Measurements from ENCODE around the gene FAM174C. TPM values are rescaled to one million over a fixed set of nuclear protein-coding genes. Genes with fewer than 3 reads are reported as not detected.

Gene FAM174C
- total RNA-seq, 1 donor from 2014 or later = 64.8 TPM

GRCh38 chr19:1265615-1266128, 9.7 kb upstream of the FAM174C start:
- TF ChIP-seq POLR2AphosphoS5 (IDR thresholded peaks at IDR 0.05; ENCODE audit: insufficient read depth in 1 of 2, low read depth in 1 of 2) = no peak
- no peak for TF ChIP-seq POLR2A (IDR thresholded peaks at IDR 0.05)
- TF ChIP-seq, protein P1, sequence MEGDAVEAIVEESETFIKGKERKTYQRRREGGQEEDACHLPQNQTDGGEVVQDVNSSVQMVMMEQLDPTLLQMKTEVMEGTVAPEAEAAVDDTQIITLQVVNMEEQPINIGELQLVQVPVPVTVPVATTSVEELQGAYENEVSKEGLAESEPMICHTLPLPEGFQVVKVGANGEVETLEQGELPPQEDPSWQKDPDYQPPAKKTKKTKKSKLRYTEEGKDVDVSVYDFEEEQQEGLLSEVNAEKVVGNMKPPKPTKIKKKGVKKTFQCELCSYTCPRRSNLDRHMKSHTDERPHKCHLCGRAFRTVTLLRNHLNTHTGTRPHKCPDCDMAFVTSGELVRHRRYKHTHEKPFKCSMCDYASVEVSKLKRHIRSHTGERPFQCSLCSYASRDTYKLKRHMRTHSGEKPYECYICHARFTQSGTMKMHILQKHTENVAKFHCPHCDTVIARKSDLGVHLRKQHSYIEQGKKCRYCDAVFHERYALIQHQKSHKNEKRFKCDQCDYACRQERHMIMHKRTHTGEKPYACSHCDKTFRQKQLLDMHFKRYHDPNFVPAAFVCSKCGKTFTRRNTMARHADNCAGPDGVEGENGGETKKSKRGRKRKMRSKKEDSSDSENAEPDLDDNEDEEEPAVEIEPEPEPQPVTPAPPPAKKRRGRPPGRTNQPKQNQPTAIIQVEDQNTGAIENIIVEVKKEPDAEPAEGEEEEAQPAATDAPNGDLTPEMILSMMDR (IDR thresholded peaks at IDR 0.05) = no peak
- Histone ChIP-seq H3K27me3 (no peaks in the 10 kb centered on the region), H3K36me3 (peaks cover 0 to 4% of the 10 kb centered on the region in 2 donors), H3K4me1 (peaks cover 77% of the 10 kb centered on the region), H3K27ac (peak overlapping the region; percentile 99), H3K9me3 (no peaks in the 10 kb centered on the region), H3K4me3 (peak overlapping the region; percentile 54 to 69)
- intact Hi-C loops (cut with DNase I) = loop anchor here (1.0 kb wide), 1 partner anchor 21 kb away; no protein-coding TSS in a partner anchor
- peak in 1 of 2 donors; percentile 93 for DNase-seq (ENCODE audit: extremely low spot score in 2 of 2)

DNA sequence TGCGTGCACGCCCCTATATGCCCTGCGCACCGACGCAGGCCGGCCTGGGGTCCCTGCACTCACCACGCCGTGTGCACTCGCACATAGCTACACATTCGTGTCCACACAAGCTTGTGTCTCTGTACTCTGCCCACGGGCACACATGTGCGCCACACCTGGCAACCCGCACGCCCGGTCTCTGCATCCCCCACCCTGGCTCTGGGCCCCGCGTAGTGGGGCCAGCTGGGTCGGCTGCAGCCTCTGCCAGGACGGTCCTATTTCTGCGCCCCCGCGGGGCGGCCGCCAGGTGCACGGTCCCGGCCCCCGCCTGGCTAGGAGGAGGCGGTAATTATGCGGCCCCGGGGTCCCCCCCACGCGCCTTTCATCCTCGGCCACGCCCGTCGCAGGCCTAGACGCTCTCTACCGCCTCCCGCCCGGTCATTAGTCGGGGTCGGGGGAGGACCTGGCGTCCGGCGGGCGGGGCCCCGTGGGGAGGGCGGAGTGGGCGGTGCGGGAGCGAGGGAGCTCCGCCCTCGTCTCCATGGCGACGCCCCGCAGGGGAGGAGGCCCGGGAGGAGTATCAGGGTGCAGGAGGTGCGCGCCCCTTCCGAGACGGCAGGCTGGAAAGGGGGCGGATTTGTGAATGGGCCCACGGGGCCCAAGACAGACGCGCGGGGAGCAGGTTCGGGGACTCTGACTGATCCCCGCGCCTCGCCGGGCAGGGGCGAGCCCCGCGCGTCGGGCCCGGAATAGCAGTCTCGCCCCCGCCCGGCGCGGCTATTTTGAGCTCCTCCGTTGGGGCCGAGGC, 9.0 kb upstream of the FAM174C start:
- peaks cover 80% of the 10 kb centered on the region for H3K4me1 ChIP-seq
- TF ChIP-seq POLR2A (IDR thresholded peaks at IDR 0.05) (peak in 1 of 2 donors; percentile 5), POLR2AphosphoS5 (IDR thresholded peaks at IDR 0.05; ENCODE audit: insufficient read depth in 1 of 2, low read depth in 1 of 2) (peak; percentile 18 to 86)
- TF ChIP-seq, protein P1 (IDR thresholded peaks at IDR 0.05) = no peak
- intact Hi-C loops (cut with DNase I) = loop anchor here (1.0 kb wide), 1 partner anchor 22 kb away; no protein-coding TSS in a partner anchor
- H3K9me3 ChIP-seq = no peaks in the 10 kb centered on the region
- H3K4me3 ChIP-seq = peak overlapping the region; percentile 54 to 69
- DNase-seq (ENCODE audit: extremely low spot score in 2 of 2) = peak in 1 of 2 donors; percentile 92
- peaks cover 0 to 11% of the 10 kb centered on the region in 2 donors for H3K36me3 ChIP-seq
- H3K27ac ChIP-seq = peak overlapping the region; percentile 99
- no peaks in the 10 kb centered on the region for H3K27me3 ChIP-seq

- Histone ChIP-seq H3K27ac (peak overlapping the region; percentile 99), H3K4me1 (peaks cover 80% of the 10 kb centered on the region), H3K27me3 (no peaks in the 10 kb centered on the region), H3K9me3 (no peaks in the 10 kb centered on the region), H3K36me3 (peaks cover 0 to 18% of the 10 kb centered on the region in 2 donors), H3K4me3 (peak overlapping the region; percentile 54 to 69)
- no peak for DNase-seq (ENCODE audit: extremely low spot score in 2 of 2)
- intact Hi-C loops (cut with DNase I) = loop anchor here (1.0 kb wide), 2 partner anchors 19 to 23 kb away; partner anchors contain the start of gene MIDN
- TF ChIP-seq, protein P1 (IDR thresholded peaks at IDR 0.05) = peak; percentile 98 to 99 (median 98)
- TF ChIP-seq POLR2A (IDR thresholded peaks at IDR 0.05) = no peak
These were observed 8.3 kb upstream of the FAM174C start for GRCh38 chr19:1266916-1267476.

DNA sequence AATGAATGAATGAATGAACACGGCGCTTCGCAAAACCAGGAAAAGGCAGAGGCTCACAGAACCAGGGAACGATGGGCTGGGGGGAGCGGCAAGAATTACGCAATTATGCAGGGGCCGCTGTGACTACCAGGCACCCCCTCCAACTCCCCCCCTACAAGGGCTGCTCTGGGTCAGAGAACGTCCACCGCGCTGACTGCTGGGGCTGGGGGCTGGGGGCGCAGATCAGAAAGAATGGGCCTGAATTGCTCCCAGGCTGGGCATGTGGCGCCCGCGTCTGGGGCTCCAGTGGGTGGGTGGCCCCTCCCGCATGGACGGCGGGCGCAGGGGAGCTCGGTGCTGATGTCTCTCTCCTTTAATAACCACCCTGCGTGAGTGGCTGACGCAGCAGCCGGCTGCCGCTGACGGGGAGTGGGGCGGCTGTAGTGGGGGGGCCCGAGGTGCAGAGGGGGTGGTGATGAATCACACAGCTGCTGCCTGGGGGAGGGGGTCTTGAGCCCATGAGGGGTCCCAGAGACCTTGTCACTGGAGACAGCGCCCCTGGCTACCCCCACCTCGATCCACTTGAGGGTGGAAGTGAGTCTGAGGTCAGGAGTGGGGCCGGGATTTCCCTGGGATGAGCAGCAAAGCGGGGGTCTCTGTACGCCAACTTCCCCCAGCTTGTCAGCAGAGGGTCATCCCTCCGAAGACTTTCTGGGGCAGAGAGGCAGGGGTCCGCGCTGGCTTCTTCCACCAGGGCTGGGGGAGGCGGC, 7.7 kb upstream of the FAM174C start:
- H3K36me3 ChIP-seq = peaks cover 0 to 24% of the 10 kb centered on the region in 2 donors
- H3K4me3 ChIP-seq = peak overlapping the region; percentile 54 to 69
- H3K27me3 ChIP-seq = no peaks in the 10 kb centered on the region
- H3K4me1 ChIP-seq = peaks cover 78% of the 10 kb centered on the region
- H3K27ac ChIP-seq = peak overlapping the region; percentile 99
- H3K9me3 ChIP-seq = no peaks in the 10 kb centered on the region
- no peak for DNase-seq (ENCODE audit: extremely low spot score in 2 of 2)
- TF ChIP-seq POLR2AphosphoS5 (IDR thresholded peaks at IDR 0.05; ENCODE audit: insufficient read depth in 1 of 2, low read depth in 1 of 2) (no peak), POLR2A (IDR thresholded peaks at IDR 0.05) (no peak)
- TF ChIP-seq, protein P1 (IDR thresholded peaks at IDR 0.05) = no peak
- intact Hi-C loops (cut with DNase I) = loop anchor here (1.0 kb wide), 1 partner anchor 19 kb away; the partner anchor contains the start of gene MIDN

Measured in vagina (tissue), 2 donors.